ENCODE data around the gene HOXA13. TPM values are rescaled to one million over a fixed set of nuclear protein-coding genes. Genes with fewer than 3 reads are reported as not detected.
A peak's percentile ranks its signal among the peaks of the same experiment; 100 is the strongest.

Gene HOXA13
- total RNA-seq, 2 experiments from 2014 or later: 0.32 to 0.54 TPM

DNA sequence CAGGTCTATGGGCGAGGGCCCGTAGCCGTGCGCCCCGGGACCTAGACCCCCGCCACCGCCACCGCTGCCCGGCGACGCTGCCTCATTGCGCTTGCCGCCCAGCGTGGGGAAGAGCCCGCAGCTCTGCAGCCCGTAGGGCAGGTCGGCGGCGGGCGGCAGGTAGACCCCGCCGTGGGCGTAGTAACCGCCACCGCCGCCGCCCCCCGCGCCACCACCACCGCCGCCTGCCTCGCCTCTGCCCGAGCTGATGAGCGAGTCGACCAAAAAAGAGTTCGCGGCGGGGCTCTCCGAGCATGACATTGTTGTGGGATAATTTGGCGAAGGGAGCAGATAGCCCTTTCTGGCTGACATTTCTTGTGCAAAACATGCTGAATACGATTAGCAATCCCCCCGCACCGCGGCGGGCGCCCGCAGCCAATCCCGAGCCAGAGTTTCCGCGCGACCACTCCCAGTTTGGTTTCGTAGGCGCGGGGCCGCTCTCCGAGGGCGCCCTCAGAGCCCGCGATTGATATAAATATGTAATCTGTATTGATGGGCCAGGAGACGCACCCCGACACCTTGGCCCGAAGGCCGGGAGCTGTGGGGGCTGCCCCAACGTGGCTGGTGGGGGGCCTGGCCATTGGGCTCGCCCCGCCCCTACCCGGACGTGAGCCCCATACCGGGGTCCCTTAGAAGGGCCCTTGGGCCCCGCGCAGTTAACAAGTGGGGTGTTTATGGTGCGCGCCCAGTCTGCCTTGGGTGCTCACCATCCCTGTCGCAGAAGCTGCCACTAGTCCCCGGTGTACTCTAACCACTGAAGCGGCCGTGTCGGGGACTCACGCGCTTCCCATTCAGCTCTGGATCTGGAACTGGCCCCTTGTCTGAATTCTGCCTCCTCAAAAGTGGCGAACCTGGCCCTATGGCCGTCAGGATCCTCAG is 25.7 kb downstream of the HOXA13 start, which contains the start of gene HOXA10:
Gene HOXA10, minus strand, starts transcription at position 365 of the 918 bp plus-strand sequence. Its CDS starts 14 bp downstream, at position 351.
- Histone ChIP-seq H3K27ac (ENCODE audit: low read depth, low read length, poor library complexity, severe bottlenecking) (no peak within 1 kb of the TSS), H2AFZ (ENCODE audit: low read length) (no peak within 1 kb of the TSS), H3K4me3 (ENCODE audit: low read depth, low read length, poor library complexity, severe bottlenecking) (no peak within 1 kb of the TSS), H3K9me3 (ENCODE audit: low read length) (no peaks in the 10 kb centered on the region), H3K79me2 (ENCODE audit: insufficient read depth, low read depth, low read length) (no peaks in the 10 kb centered on the region), H3K36me3 (ENCODE audit: insufficient read depth, low read length) (no peaks in the 10 kb centered on the region), H3K4me1 (ENCODE audit: insufficient read depth, low read length, poor library complexity, severe bottlenecking) (no peaks in the 10 kb centered on the region), H3K9me2 (ENCODE audit: insufficient read depth, low read length) (no peaks in the 10 kb centered on the region), H3K4me2 (ENCODE audit: low read length) (peak within 1 kb of the TSS; percentile 42; the same call in 1 of the 2 replicates), H4K20me1 (ENCODE audit: insufficient read depth, low read length) (no peaks in the 10 kb centered on the region)
- DNase-seq (ENCODE audit: low spot score): no peak
- BruUV-seq (replicated peaks): no TSS peak
- ChIA-PET CTCF (ENCODE audit: unreplicated experiment) (no interaction called here), POLR2A (no interaction called here)
- no peak for TF ChIP-seq EZH2phosphoT487 (IDR thresholded peaks at IDR 0.05; ENCODE audit: borderline replicate concordance, low read depth, low read length)
- TF ChIP-seq, protein P1, sequence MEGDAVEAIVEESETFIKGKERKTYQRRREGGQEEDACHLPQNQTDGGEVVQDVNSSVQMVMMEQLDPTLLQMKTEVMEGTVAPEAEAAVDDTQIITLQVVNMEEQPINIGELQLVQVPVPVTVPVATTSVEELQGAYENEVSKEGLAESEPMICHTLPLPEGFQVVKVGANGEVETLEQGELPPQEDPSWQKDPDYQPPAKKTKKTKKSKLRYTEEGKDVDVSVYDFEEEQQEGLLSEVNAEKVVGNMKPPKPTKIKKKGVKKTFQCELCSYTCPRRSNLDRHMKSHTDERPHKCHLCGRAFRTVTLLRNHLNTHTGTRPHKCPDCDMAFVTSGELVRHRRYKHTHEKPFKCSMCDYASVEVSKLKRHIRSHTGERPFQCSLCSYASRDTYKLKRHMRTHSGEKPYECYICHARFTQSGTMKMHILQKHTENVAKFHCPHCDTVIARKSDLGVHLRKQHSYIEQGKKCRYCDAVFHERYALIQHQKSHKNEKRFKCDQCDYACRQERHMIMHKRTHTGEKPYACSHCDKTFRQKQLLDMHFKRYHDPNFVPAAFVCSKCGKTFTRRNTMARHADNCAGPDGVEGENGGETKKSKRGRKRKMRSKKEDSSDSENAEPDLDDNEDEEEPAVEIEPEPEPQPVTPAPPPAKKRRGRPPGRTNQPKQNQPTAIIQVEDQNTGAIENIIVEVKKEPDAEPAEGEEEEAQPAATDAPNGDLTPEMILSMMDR (conservative IDR thresholded peaks at IDR 0.05; ENCODE audit: low read length): no peak
- intact Hi-C loops (cut with micrococcal nuclease; ENCODE audit: unreplicated experiment): no loop called here

DNA sequence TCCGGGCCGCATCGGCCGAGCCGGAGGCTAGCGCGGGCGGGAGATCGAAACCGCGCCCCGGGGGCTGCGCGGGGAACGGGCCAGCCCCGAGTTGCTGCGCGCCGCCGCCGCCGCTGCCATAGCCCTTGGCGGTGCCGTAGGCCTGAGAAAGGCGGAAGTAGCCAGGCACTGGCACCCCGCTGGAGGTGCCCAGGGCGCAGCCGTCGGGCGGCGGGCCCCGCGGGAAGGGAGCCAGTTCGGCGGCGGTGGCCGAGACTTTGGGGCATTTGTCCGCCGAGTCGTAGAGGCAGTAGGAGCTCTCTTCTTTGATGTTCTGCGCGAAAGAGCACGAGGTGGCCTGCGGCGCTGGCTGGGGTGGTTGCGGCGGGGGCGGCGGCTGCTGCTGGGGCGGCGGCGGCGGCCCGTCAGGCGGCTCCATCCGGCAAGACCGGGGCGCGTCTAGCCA is 26.4 kb downstream of the HOXA13 start:
- Histone ChIP-seq H3K9me3 (ENCODE audit: low read length) (no peaks in the 10 kb centered on the region), H3K9me2 (ENCODE audit: insufficient read depth, low read length) (no peaks in the 10 kb centered on the region), H3K4me1 (ENCODE audit: insufficient read depth, low read length, poor library complexity, severe bottlenecking) (no peaks in the 10 kb centered on the region), H4K20me1 (ENCODE audit: insufficient read depth, low read length) (no peaks in the 10 kb centered on the region), H2AFZ (ENCODE audit: low read length) (no peak overlapping the region), H3K36me3 (ENCODE audit: insufficient read depth, low read length) (no peaks in the 10 kb centered on the region), H3K4me2 (ENCODE audit: low read length) (peak overlapping the region; percentile 42; the same call in 1 of the 2 replicates), H3K79me2 (ENCODE audit: insufficient read depth, low read depth, low read length) (no peaks in the 10 kb centered on the region), H3K4me3 (ENCODE audit: low read depth, low read length, poor library complexity, severe bottlenecking) (no peak overlapping the region), H3K27ac (ENCODE audit: low read depth, low read length, poor library complexity, severe bottlenecking) (no peak overlapping the region)
- ChIA-PET POLR2A (no interaction called here), CTCF (ENCODE audit: unreplicated experiment) (no interaction called here)
- TF ChIP-seq, protein P1 (conservative IDR thresholded peaks at IDR 0.05; ENCODE audit: low read length): no peak
- no peak for TF ChIP-seq EZH2phosphoT487 (IDR thresholded peaks at IDR 0.05; ENCODE audit: borderline replicate concordance, low read depth, low read length)
- intact Hi-C loops (cut with micrococcal nuclease; ENCODE audit: unreplicated experiment): no loop called here
- no TSS peak for BruUV-seq (replicated peaks)
- no peak for DNase-seq (ENCODE audit: low spot score)

Measured in OCI-LY7 (cell line).